Measurements from ENCODE around the gene AGRP.

Gene AGRP

DNA sequence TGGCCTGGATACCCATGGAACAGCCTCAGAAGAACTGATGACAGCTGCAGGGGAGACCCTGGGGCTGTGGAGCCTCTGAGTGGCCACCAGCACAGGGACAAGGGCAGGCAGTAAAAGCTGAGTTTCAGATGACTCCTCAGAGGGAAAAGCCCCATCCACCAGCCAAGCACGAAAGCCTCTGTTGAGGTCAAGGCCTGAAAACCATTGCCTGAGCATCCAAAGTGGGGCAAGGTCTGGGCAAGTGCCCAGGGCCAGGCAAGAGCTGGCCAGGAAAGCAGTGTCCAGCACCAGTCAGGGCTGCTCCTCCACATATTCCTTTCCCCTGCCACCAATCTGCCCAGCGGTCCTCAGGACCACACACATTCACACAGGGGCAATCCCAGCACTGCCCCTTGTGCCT is 18.8 kb downstream of the AGRP start:
- no peak for DNase-seq (ENCODE audit: low read depth in 1 of 2, low spot score in 1 of 2)
- TF ChIP-seq SPI1 (IDR thresholded peaks at IDR 0.05; ENCODE audit: borderline replicate concordance, low read depth) (no peak), GABPA (IDR thresholded peaks at IDR 0.05; ENCODE audit: low read depth) (no peak), POLR2AphosphoS5 (IDR thresholded peaks at IDR 0.05; ENCODE audit: low read depth) (no peak)
- TF ChIP-seq, protein P1, sequence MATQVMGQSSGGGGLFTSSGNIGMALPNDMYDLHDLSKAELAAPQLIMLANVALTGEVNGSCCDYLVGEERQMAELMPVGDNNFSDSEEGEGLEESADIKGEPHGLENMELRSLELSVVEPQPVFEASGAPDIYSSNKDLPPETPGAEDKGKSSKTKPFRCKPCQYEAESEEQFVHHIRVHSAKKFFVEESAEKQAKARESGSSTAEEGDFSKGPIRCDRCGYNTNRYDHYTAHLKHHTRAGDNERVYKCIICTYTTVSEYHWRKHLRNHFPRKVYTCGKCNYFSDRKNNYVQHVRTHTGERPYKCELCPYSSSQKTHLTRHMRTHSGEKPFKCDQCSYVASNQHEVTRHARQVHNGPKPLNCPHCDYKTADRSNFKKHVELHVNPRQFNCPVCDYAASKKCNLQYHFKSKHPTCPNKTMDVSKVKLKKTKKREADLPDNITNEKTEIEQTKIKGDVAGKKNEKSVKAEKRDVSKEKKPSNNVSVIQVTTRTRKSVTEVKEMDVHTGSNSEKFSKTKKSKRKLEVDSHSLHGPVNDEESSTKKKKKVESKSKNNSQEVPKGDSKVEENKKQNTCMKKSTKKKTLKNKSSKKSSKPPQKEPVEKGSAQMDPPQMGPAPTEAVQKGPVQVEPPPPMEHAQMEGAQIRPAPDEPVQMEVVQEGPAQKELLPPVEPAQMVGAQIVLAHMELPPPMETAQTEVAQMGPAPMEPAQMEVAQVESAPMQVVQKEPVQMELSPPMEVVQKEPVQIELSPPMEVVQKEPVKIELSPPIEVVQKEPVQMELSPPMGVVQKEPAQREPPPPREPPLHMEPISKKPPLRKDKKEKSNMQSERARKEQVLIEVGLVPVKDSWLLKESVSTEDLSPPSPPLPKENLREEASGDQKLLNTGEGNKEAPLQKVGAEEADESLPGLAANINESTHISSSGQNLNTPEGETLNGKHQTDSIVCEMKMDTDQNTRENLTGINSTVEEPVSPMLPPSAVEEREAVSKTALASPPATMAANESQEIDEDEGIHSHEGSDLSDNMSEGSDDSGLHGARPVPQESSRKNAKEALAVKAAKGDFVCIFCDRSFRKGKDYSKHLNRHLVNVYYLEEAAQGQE (IDR thresholded peaks at IDR 0.05; ENCODE audit: insufficient replicate concordance, low read depth), result no peak
- TF ChIP-seq, protein P2, sequence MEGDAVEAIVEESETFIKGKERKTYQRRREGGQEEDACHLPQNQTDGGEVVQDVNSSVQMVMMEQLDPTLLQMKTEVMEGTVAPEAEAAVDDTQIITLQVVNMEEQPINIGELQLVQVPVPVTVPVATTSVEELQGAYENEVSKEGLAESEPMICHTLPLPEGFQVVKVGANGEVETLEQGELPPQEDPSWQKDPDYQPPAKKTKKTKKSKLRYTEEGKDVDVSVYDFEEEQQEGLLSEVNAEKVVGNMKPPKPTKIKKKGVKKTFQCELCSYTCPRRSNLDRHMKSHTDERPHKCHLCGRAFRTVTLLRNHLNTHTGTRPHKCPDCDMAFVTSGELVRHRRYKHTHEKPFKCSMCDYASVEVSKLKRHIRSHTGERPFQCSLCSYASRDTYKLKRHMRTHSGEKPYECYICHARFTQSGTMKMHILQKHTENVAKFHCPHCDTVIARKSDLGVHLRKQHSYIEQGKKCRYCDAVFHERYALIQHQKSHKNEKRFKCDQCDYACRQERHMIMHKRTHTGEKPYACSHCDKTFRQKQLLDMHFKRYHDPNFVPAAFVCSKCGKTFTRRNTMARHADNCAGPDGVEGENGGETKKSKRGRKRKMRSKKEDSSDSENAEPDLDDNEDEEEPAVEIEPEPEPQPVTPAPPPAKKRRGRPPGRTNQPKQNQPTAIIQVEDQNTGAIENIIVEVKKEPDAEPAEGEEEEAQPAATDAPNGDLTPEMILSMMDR (IDR thresholded peaks at IDR 0.05; ENCODE audit: insufficient read depth, low read length), result no peak
- Histone ChIP-seq H3K4me3 (replicated peaks; ENCODE audit: insufficient read depth, low read length) (no peak overlapping the region), H3K27ac (replicated peaks) (no peak overlapping the region), H3K27me3 (ENCODE audit: insufficient read depth, poor library complexity, severe bottlenecking) (no peaks in the 10 kb centered on the region)

DNA sequence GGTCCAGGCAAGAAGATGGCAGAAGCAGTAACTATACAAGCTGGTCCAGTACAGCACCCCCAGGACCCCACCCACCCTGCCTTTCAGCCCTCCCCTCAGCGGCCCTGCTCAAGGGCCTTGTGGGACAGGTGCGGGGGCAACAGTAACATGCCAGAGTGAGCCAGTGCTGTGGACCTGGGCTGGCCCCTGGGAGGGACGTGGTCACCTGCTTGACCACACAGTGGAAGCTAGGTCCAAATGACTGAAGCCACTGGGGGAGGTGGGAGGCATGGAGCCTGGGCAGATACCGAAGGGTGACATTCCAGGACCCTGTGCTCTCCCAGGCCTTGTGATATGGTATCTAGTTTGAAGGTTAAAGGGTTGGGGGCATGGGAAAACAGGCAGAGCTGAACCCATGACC is 19.7 kb downstream of the AGRP start:
- Histone ChIP-seq H3K27ac (replicated peaks) (no peak overlapping the region), H3K4me3 (replicated peaks; ENCODE audit: insufficient read depth, low read length) (no peak overlapping the region), H3K27me3 (ENCODE audit: insufficient read depth, poor library complexity, severe bottlenecking) (no peaks in the 10 kb centered on the region)
- no peak for DNase-seq (ENCODE audit: low read depth in 1 of 2, low spot score in 1 of 2)
- TF ChIP-seq SPI1 (IDR thresholded peaks at IDR 0.05; ENCODE audit: borderline replicate concordance, low read depth) (no peak), POLR2AphosphoS5 (IDR thresholded peaks at IDR 0.05; ENCODE audit: low read depth) (no peak), GABPA (IDR thresholded peaks at IDR 0.05; ENCODE audit: low read depth) (no peak)
- TF ChIP-seq, protein P1 (IDR thresholded peaks at IDR 0.05; ENCODE audit: insufficient replicate concordance, low read depth), result no peak
- TF ChIP-seq, protein P2 (IDR thresholded peaks at IDR 0.05; ENCODE audit: insufficient read depth, low read length), result no peak

DNA sequence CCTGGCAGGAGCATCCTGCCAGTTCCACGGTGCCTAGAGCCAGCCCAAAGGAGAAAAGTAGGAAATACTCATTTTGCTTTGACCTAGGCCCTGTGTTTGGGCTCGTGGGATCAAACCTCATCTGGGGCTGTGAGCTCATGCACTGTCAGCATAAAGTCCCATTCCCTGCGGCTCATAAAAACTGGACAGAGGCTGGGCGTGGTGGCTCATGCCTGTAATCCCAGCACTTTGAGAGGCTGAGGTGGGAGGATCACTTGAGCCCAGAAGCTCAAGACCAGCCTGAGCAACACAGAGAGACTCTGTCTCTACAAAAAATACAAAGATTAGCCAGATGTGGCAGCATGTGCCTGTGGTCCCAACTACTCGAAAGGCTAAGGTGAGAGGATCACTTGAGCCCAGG is 20.3 kb downstream of the AGRP start:
- no peaks in the 10 kb centered on the region for H3K27me3 ChIP-seq (ENCODE audit: insufficient read depth, poor library complexity, severe bottlenecking)
- no peak for TF ChIP-seq GABPA (IDR thresholded peaks at IDR 0.05; ENCODE audit: low read depth)
- no peak overlapping the region for H3K27ac ChIP-seq (replicated peaks)
- no peak for DNase-seq (ENCODE audit: low read depth in 1 of 2, low spot score in 1 of 2)
- H3K4me3 ChIP-seq (replicated peaks; ENCODE audit: insufficient read depth, low read length), result no peak overlapping the region

DNA sequence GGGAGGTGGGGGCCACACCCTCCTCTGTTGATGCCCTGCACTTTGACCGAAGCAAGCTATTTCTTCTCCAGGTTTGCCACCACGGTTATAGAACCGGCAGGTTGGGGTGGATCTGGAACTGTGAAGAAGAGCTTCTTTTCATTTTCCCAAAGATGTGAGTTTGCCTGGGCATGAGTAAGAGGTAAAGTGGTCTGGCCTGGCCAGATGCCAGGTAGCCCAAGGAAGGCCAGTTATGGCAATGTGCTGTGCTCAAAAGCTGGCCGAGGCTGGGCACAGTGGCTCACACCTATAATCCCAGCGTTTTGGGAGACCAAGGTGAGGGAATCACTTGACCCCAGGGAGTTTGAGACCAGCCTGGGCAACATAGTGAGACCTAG is 21.1 kb downstream of the AGRP start:
- Histone ChIP-seq H3K4me3 (replicated peaks; ENCODE audit: insufficient read depth, low read length) (no peak overlapping the region), H3K27ac (replicated peaks) (no peak overlapping the region), H3K27me3 (ENCODE audit: insufficient read depth, poor library complexity, severe bottlenecking) (no peaks in the 10 kb centered on the region)
- no peak for TF ChIP-seq GABPA (IDR thresholded peaks at IDR 0.05; ENCODE audit: low read depth)
- no peak for TF ChIP-seq POLR2AphosphoS5 (IDR thresholded peaks at IDR 0.05; ENCODE audit: low read depth)
- TF ChIP-seq, protein P1 (IDR thresholded peaks at IDR 0.05; ENCODE audit: insufficient replicate concordance, low read depth), result no peak
- TF ChIP-seq, protein P2 (IDR thresholded peaks at IDR 0.05; ENCODE audit: insufficient read depth, low read length), result no peak
- no peak for TF ChIP-seq SPI1 (IDR thresholded peaks at IDR 0.05; ENCODE audit: borderline replicate concordance, low read depth)
- DNase-seq (ENCODE audit: low read depth in 1 of 2, low spot score in 1 of 2), result no peak
